Measurements from ENCODE around the gene SLC4A4. TPM values are rescaled to one million over a fixed set of nuclear protein-coding genes. Genes with fewer than 3 reads are reported as not detected.

The SLC4A4 gene
- total RNA-seq, 1 experiment from 2014 or later, result 0.92 TPM

DNA sequence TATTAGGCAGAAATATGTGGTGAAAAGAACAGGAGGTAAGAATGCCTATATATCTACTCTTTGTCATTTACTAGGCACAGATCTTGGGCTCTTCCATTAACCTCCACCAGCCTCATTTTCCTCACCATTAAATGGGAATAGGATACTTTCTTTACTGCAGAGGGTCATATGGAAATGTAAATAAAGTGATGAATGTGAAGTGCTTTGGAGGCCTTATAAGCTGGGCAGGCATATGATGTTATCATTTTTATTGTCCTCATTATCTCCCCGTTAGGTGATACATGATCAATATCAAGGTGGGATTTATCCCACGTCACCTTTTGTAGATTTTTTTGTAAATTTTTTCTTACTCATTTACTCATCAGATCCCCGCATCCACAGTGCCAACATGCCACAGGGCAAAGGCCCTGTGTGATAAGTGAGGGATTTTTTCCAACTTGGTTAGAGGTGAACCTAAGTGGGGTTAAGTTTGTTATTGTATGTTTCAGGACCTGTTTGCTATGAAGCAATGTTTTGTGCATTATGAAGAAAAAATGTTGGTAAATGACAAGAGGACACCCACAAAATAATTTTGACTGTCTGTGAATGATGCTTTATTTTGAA is 107.8 kb downstream of the SLC4A4 start:
- H3K36me3 Mint-ChIP-seq (ENCODE audit: insufficient read depth in 1 of 3, low read depth in 3 of 3), result no peaks in the 10 kb centered on the region
- DNase-seq, result no peak
- Histone ChIP-seq H4K5ac (ENCODE audit: insufficient read length, low read depth, low read length) (no peak overlapping the region), H4K20me1 (ENCODE audit: control insufficient read depth, insufficient read depth, insufficient read length) (no peaks in the 10 kb centered on the region), H2BK20ac (ENCODE audit: low read depth, low read length, poor library complexity, severe bottlenecking) (no peak overlapping the region), H3K79me1 (ENCODE audit: insufficient read depth, low read depth, low read length, poor library complexity, severe bottlenecking) (no peaks in the 10 kb centered on the region), H3K18ac (ENCODE audit: insufficient read length, low read depth, low read length) (no peak overlapping the region), H3K27me3 (ENCODE audit: insufficient read depth, low read length) (no peaks in the 10 kb centered on the region), H3K56ac (ENCODE audit: insufficient read length, low read depth, low read length) (no peak overlapping the region), H2BK15ac (ENCODE audit: low read depth, low read length) (no peak overlapping the region), H3K9me3 (ENCODE audit: control insufficient read depth, low read depth, low read length) (no peaks in the 10 kb centered on the region), H3K9ac (ENCODE audit: extremely low read depth, insufficient read length, low read length) (no peak overlapping the region), H2BK120ac (ENCODE audit: low read depth, low read length, poor library complexity, severe bottlenecking) (no peak overlapping the region), H3K4me1 (ENCODE audit: insufficient read depth, low read length) (no peaks in the 10 kb centered on the region), H3K27ac (ENCODE audit: insufficient read length, low read depth, low read length) (no peak overlapping the region), H2BK5ac (ENCODE audit: insufficient read length, low read length) (no peak overlapping the region), H3K23me2 (ENCODE audit: insufficient read length, low read depth, low read length, poor library complexity, severe bottlenecking) (no peaks in the 10 kb centered on the region), H3K79me2 (ENCODE audit: insufficient read depth, low read length) (no peaks in the 10 kb centered on the region), H4K91ac (ENCODE audit: insufficient read length, low read depth, low read length) (no peak overlapping the region), H2AK5ac (ENCODE audit: insufficient read length, low read length) (no peak overlapping the region), H3T11ph (ENCODE audit: low read length) (no peak overlapping the region), H3K23ac (ENCODE audit: insufficient read length, low read depth, low read length) (no peak overlapping the region), H2AFZ (ENCODE audit: low read length) (no peak overlapping the region), H3K4me2 (ENCODE audit: insufficient read depth, insufficient read length, low read length) (no peak overlapping the region), H4K8ac (replicated peaks; ENCODE audit: insufficient read length, low read depth, low read length) (no peak overlapping the region), H3K4ac (ENCODE audit: low read depth, low read length) (no peak overlapping the region), H2BK12ac (ENCODE audit: insufficient read length, low read depth, low read length) (no peak overlapping the region), H3K14ac (ENCODE audit: insufficient read depth, low read length) (no peak overlapping the region)
- H3K9me3 Mint-ChIP-seq, result no peaks in the 10 kb centered on the region
- TF ChIP-seq, protein P1, sequence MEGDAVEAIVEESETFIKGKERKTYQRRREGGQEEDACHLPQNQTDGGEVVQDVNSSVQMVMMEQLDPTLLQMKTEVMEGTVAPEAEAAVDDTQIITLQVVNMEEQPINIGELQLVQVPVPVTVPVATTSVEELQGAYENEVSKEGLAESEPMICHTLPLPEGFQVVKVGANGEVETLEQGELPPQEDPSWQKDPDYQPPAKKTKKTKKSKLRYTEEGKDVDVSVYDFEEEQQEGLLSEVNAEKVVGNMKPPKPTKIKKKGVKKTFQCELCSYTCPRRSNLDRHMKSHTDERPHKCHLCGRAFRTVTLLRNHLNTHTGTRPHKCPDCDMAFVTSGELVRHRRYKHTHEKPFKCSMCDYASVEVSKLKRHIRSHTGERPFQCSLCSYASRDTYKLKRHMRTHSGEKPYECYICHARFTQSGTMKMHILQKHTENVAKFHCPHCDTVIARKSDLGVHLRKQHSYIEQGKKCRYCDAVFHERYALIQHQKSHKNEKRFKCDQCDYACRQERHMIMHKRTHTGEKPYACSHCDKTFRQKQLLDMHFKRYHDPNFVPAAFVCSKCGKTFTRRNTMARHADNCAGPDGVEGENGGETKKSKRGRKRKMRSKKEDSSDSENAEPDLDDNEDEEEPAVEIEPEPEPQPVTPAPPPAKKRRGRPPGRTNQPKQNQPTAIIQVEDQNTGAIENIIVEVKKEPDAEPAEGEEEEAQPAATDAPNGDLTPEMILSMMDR (conservative IDR thresholded peaks at IDR 0.05), result no peak
- no peak overlapping the region for H3K4me3 Mint-ChIP-seq
- no peak overlapping the region for H3K27ac Mint-ChIP-seq
- no peaks in the 10 kb centered on the region for H3K4me1 Mint-ChIP-seq
- H3K27me3 Mint-ChIP-seq (ENCODE audit: low read depth), result no peaks in the 10 kb centered on the region
- WGBS (ENCODE audit: extremely low coverage, insufficient read length, low lambda C conversion rate), result no CpG with 5 or more reads among the region's 3 CpGs

All from H9 (cell line).